BJ (cell line): ENCODE data around the gene KIF26B. TPM values are rescaled to one million over a fixed set of nuclear protein-coding genes. Genes with fewer than 3 reads are reported as not detected.

Source experiments
- CTCF ChIA-PET: fragments of 350-600 bp; formaldehyde crosslinking; extraction: SDS; loops from one replicate; lab custom pipeline; 2021; ENCODE audit warnings: antibody characterized with exemption, inconsistent platforms; lab: Yijun Ruan, JAX
- POLR2A ChIA-PET: fragments of 300-600 bp; sonication (Branson Sonifier 250); formaldehyde crosslinking; extraction: SDS; loops from one replicate; lab custom pipeline; 2021; ENCODE audit warnings: antibody characterized with exemption; lab: Charles Lee
- DNase-seq: peaks from one replicate; pipeline ENCODE4 v3.0.0-alpha.2; 2011; ENCODE audit warnings: low read depth
- H3K27me3 ChIP-seq: 2 replicates; pipeline ENCODE4 v1.6.0; 2011; ENCODE audit warnings: low read length; ENCODE audit not compliant: control insufficient read depth, insufficient read depth
- H3K36me3 ChIP-seq: 2 replicates; pipeline ENCODE4 v1.5.1; 2011; ENCODE audit warnings: low read length; ENCODE audit not compliant: control insufficient read depth, insufficient read depth
- H3K4me3 ChIP-seq: 2 replicates; pipeline ENCODE4 v1.5.1; 2011; ENCODE audit warnings: low read depth, mild to moderate bottlenecking, control low read depth, low read length
- CTCF ChIP-seq: IDR thresholded peaks from 2 replicates; pipeline ENCODE4 v1.5.1; 2011; ENCODE audit warnings: low read depth, mild to moderate bottlenecking, control low read depth, inconsistent platforms, low read length, moderate library complexity; ENCODE audit not compliant: insufficient read depth
- polyA plus RNA-seq: library from polyadenylated mRNA; depleted of rRNA; stranded (reverse); fragments of >200 nt; gene quantifications from 2 replicates; pipeline ENCODE4 v1.2.3, GENCODE V29; 2011

KIF26B gene
- polyA plus RNA-seq, 1 experiment: 2.8 TPM

GRCh38 chr1:245652660-245653427 lies 498.1 kb downstream of the KIF26B start:
- no peak for DNase-seq
- Histone ChIP-seq H3K27me3 (no peaks in the 10 kb centered on the region), H3K4me3 (no peak overlapping the region), H3K36me3 (peaks cover 8% of the 10 kb centered on the region)
- CTCF ChIA-PET: no interaction called here
- no peak for TF ChIP-seq CTCF
- POLR2A ChIA-PET: no interaction called here

DNA sequence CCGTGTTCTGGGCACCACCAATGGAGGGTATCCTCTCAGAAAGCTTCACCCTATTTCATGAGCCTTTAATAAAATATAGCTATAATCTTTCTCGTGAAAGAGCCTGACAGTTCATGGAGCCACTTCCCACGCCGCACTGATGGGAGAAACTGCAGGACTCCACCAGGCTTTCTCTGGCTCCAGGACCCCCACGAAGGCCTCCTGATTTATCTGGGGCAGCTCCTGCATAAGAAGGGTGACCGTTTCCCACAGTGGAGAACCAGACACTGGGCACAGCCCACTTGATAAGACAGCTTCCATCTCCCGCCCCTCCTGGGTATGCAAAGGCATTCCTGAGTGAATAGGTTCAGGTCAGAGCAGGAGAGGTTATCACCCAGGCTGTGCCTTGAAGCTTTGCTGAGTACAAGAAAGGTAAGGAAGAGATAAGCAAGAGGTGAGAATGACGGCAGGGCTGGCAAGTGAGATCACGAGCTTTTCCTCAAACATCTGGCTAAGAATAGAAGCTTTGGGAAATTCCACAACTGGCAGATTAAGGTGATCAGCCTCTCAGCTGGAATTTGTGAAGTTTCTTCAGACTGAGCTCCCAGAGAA lies 499.8 kb downstream of the KIF26B start:
- no peaks in the 10 kb centered on the region for H3K27me3 ChIP-seq
- H3K36me3 ChIP-seq: peaks cover 4% of the 10 kb centered on the region
- ChIA-PET POLR2A (no interaction called here), CTCF (no interaction called here)
- TF ChIP-seq CTCF: no peak
- DNase-seq: no peak
- H3K4me3 ChIP-seq: no peak overlapping the region

- Histone ChIP-seq H3K4me3 (no peak overlapping the region), H3K36me3 (peaks cover 1% of the 10 kb centered on the region; the same call in 1 of the 2 replicates), H3K27me3 (no peaks in the 10 kb centered on the region)
- POLR2A ChIA-PET: no interaction called here
- CTCF ChIA-PET: no interaction called here
- no peak for TF ChIP-seq CTCF
- DNase-seq: no peak
Observed at GRCh38 chr1:245656189-245656717, 501.5 kb downstream of the KIF26B start.

DNA sequence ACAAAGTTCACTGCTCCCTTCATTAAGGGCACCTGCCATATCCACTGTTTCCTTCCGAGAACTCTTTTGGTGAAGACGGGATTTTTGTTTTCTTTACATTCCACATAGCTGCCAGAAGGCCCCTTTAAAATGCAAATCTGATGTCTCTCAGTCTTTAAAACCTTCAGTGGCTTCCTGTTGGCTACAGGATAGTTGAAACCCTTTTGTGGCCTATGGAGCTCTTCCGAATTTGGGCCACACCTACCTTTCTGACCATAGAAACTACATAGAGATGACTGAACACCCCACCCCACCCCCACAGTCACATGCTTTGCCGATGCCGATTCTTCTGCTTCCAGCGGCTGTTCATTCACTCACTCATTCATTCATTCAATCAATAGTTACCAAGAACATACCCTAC lies 502.6 kb downstream of the KIF26B start:
- POLR2A ChIA-PET: no interaction called here
- no peak for DNase-seq
- CTCF ChIA-PET: interaction anchor here (0.7 kb wide), 1 partner anchor 30 kb away, joined by 4 read pairs; no protein-coding TSS in a partner anchor
- Histone ChIP-seq H3K4me3 (no peak overlapping the region), H3K27me3 (no peaks in the 10 kb centered on the region), H3K36me3 (peaks cover 1% of the 10 kb centered on the region; the same call in 1 of the 2 replicates)
- TF ChIP-seq CTCF: no peak

DNA sequence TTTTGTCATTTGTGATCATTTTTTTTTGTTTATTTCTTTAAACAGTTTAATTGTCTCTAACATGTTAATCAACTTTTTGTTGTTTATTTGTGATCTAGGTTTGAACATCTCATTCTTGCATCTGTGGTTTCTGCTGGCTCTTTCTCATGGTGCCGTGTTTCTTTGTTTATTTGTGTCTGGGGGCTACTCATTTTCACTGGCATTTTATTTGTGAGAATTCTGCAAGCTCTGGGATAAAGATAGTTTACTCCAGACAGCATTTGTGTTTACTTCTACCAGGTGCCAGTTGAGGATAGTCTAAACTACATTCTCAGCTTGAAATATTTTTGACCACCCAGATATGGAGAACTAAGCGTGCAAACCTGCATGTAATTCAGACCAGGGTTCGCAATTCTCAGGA lies 508.6 kb downstream of the KIF26B start:
- POLR2A ChIA-PET: no interaction called here
- CTCF ChIA-PET: no interaction called here
- H3K27me3 ChIP-seq: no peaks in the 10 kb centered on the region

More for the DNA sequence above, 508.6 kb downstream of the KIF26B start:
- no peak for DNase-seq
- TF ChIP-seq CTCF: no peak
- H3K36me3 ChIP-seq: no peaks in the 10 kb centered on the region
- H3K4me3 ChIP-seq: no peak overlapping the region
